ENCODE results near the gene FAM184A.
"Not testable (repeated sequence)": the region's sequence is repeated elsewhere in the genome, so short reads cannot be mapped to it uniquely, and the experiment has no call there.

FAM184A gene

GRCh38 chr6:119102901-119103300 lies 24.4 kb upstream of the FAM184A start:
- POLR2A ChIA-PET: no interaction called here

GRCh38 chr6:119100115-119100514 lies 21.7 kb upstream of the FAM184A start:
- CTCF ChIA-PET: interaction anchor here (3.0 kb wide), 1 partner anchor 10 kb away, joined by 18 read pairs; no protein-coding TSS in a partner anchor
- no peak for DNase-seq (ENCODE audit: low read depth, low spot score)
- no peak overlapping the region for H3K4me3 ChIP-seq (ENCODE audit: low read depth, low read length)
- POLR2A ChIA-PET: no interaction called here
- no peak for TF ChIP-seq CTCF (IDR thresholded peaks at IDR 0.05; ENCODE audit: insufficient read depth, low read length, missing control alignments)

More at GRCh38 chr6:119102901-119103300, 24.4 kb upstream of the FAM184A start:
- DNase-seq (ENCODE audit: low read depth, low spot score): no peak
- H3K4me3 ChIP-seq (ENCODE audit: low read depth, low read length): no peak overlapping the region
- CTCF ChIA-PET: interaction anchor here (2.0 kb wide), 1 partner anchor 8 kb away, joined by 7 read pairs; no protein-coding TSS in a partner anchor
- TF ChIP-seq CTCF (IDR thresholded peaks at IDR 0.05; ENCODE audit: insufficient read depth, low read length, missing control alignments): no peak

- CTCF ChIA-PET: interaction anchor here (3.0 kb wide), 1 partner anchor 12 kb away, joined by 18 read pairs; no protein-coding TSS in a partner anchor
- DNase-seq (ENCODE audit: low read depth, low spot score); H3K4me3 ChIP-seq (ENCODE audit: low read depth, low read length); POLR2A ChIA-PET: not testable (repeated sequence)
These were observed 19.4 kb upstream of the FAM184A start for GRCh38 chr6:119097815-119098361.

GRCh38 chr6:119096721-119097565 lies 18.5 kb upstream of the FAM184A start:
- POLR2A ChIA-PET: no interaction called here
- CTCF ChIA-PET: no interaction called here
- no peak for DNase-seq (ENCODE audit: low read depth, low spot score)
- TF ChIP-seq CTCF (IDR thresholded peaks at IDR 0.05; ENCODE audit: insufficient read depth, low read length, missing control alignments): no peak
- H3K4me3 ChIP-seq (ENCODE audit: low read depth, low read length): no peak overlapping the region

- TF ChIP-seq CTCF (IDR thresholded peaks at IDR 0.05; ENCODE audit: insufficient read depth, low read length, missing control alignments): no peak
- DNase-seq (ENCODE audit: low read depth, low spot score): no peak
- no peak overlapping the region for H3K4me3 ChIP-seq (ENCODE audit: low read depth, low read length)
- POLR2A ChIA-PET: no interaction called here
- CTCF ChIA-PET: no interaction called here
These were observed 11.8 kb upstream of the FAM184A start for GRCh38 chr6:119090256-119090655.

- no peak for TF ChIP-seq CTCF (IDR thresholded peaks at IDR 0.05; ENCODE audit: insufficient read depth, low read length, missing control alignments)
- ChIA-PET CTCF (no interaction called here), POLR2A (no interaction called here)
- no peak overlapping the region for H3K4me3 ChIP-seq (ENCODE audit: low read depth, low read length)
- DNase-seq (ENCODE audit: low read depth, low spot score): no peak
These were observed 6.3 kb upstream of the FAM184A start for GRCh38 chr6:119084784-119085183.

Measured in AG04449 (cell line).